GM19372 (cell line): ENCODE data around the gene LRRFIP1.

Experiments used
- ATAC-seq: cut with Tn5 transposase; IDR thresholded peaks from one replicate; pipeline ENCODE4 v1.9.1; 2021; ENCODE audit warnings: mild to moderate bottlenecking, low read depth, moderate library complexity; ENCODE audit not compliant: unreplicated experiment

The LRRFIP1 gene

DNA sequence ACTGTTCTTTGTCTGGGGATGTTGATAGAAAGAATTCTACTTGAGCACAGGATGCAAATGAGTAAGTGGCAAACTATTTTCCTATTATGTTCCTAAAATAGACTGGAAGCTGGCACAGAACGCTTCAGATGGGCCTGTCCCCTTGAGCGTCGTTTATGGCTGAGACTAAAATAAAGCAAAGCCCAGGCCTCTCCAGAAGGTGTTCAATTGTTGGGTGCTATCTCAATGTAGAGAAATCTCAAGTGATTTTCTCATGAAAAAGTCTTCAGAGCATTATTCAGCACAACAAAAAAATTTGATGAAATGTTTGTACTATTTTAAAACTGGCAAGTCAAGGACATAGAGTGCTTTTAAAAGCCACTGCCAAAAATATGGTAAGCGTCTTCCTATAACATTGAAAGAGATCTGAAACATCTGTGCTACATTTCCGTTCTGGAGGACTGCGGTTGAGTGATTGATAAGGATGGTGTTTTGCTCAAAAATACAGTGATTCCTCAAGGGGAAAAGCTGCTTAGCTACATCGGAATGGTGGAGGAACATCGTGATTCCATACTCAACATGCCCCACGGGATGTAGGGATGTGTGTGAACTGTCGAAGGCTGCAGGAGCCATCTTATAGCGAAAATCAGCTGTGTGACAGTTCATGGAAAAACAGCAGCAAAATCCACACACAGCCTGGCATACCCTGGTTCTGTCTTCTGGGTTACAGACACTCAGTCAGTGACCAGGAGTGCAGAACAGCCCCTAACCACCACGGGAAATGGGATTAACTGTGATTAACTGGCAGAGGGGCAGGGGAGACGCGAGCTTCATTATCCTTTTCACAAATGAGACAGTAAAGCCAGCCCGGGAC, 10.4 kb upstream of the LRRFIP1 start:
- ATAC-seq, result no peak

- no peak for ATAC-seq
These were observed 9.8 kb upstream of the LRRFIP1 start for GRCh38 chr2:237617587-237617982.

DNA sequence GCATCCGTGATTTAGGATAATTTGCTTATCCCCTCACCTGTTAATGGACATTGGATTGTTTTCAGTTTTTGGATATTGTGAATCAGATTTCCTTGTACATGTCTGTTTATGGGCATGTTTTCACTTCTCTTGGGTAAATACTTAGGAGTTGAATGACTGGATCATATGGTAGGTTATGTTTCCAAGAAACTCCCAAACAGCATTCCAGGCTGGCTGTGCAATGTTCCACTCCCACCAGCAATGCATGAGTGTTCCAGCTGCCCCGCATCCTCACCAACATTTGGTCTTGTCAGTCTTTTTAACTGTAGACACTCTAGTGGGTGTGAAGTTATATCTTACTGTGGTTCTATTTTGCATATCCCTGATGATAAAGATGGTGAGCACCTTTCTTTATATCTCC, 8.9 kb upstream of the LRRFIP1 start:
- no peak for ATAC-seq

- no peak for ATAC-seq
These were observed 3.7 kb upstream of the LRRFIP1 start for GRCh38 chr2:237623428-237624403.

DNA sequence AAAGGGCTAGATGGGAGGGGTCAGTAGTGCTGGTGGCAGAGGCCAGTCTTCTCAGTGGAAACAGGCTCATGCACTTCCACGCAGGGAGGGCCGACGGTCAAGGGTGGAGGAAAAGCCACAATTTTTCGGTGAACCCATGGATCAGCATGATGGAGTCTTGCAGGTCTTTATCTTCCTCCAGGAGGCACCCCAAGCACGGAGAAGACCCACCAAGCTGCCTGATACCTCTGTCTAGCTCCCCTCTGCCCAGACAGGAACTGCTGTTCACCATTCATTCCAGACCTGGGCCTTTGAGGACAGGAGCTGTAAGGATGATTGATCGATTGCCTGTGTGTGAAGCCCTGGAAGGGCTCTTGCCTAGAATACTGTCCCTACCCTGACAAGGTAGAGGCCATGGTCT, 2.8 kb upstream of the LRRFIP1 start:
- ATAC-seq, result no peak

DNA sequence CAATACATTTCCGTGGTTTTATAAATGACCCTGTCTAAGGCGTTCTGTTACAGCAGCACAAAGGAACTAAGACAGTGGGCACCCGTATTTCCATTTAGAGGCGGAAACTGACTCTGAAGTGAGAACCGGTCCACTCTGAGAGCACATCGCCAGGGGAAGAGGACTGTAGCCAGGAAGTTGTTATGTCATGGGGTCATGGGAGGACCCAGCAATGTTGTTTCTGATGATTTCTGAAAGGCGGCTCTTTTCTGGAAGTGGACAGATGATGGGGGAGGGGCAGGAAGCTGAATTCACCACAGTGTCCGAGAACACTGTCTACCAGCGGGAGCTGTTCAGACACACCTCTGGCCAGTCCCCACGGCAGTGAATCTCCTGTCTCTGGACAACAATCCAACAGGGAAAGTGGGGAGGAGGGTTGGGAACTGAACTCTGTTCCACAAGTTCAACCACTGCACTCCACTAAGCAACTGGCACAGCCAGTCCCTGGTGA, 2.1 kb upstream of the LRRFIP1 start:
- ATAC-seq, result no peak

- ATAC-seq, result no peak
These were observed 1.6 kb upstream of the LRRFIP1 start for GRCh38 chr2:237625777-237626176.

DNA sequence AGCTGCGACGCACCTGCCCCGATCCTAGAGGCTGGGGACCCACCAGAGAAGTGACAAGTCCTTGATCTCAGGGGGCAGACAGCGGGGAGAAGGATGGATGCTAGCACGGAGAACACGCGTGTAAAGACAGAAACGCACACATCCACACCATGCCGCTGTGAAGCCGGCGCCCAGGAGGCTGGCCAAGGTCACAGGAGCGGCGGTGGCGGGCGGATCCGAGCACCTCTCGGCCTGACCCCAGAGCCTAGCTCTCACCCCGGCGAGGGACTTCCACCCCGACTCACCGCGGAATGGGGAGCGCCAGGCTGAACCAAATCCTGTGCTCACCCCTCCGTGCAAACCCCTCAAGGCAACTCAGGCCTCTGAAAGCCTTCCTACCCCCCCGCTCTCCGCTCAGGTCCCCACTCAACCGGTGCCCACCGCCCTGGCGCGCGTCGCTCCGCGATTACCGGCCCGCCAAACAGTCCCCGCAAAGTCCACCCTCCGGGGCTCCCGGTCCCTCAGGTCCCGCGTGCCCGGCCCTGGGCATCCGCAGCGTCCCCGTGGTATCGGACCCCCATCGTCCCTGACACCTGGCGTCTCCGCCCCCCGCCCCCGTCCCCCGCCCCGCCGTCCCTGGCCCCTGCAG, 460 bp upstream of the LRRFIP1 start:
- no peak for ATAC-seq

DNA sequence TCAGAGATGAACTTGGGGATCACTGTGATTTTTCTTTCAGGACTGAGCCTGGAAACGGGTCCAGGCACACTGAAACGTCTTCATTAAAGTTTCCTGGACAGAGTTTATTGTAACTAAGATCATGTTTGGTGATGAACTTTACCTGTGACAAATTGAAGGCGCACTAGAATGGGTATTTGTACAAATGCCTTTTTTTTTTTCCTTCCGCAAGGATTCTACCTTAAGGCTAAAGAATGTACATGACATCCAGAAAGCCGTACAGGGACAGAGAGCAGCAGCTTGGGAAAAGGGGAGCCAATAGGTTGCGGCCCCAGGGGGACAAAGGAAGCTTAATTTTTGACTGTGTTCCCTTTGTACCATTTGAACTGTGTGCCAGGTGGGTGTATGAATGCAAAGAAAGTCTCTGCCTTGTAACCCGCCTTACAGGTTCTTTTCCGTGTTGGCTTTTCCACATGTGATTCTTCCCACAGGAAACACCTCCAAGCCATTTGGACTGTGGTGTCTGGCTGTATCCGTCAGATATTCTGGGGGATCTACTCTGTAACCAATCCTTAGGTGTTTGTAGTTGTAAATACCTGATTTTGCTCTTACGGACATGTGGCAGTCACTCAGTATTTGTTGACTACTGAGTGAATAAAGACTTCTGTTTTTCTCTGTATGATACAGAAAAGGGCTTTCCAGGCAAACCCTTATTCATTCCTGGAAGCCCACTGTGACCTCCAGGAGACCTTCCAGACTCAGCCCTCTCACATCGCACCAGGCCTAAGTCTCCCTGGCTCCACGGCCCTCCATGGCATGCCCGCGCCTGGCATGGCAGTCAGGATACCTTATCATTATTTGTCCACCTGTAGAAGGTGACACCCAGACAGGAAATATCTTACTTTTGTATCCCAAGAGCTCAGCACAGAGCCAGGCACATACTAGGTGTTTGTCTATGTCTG, 1.1 kb downstream of the LRRFIP1 start:
- no peak for ATAC-seq

GRCh38 chr2:237629188-237629534, 1.8 kb downstream of the LRRFIP1 start:
- ATAC-seq, result no peak

DNA sequence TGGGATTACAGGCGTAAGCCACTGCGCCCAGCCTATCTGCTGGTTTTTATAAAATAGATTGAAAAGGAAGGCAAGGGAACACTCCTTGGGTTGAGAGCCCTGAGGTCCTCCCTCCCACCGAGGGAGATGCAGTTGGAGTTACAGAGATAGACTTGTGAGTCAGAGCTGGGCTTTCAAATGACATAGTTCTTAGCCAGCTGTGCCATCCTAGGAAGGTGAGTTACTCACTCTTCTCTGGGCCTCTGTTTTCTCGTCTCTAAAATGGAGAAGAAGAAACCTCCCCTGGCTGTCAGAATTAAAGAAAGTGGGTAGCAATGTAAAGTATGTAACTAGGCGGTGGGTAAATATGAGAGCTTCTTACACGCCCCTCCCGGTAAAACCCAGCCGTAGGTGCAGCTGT, 2.4 kb downstream of the LRRFIP1 start:
- no peak for ATAC-seq

GRCh38 chr2:237630216-237631000, 3.0 kb downstream of the LRRFIP1 start:
- no peak for ATAC-seq

DNA sequence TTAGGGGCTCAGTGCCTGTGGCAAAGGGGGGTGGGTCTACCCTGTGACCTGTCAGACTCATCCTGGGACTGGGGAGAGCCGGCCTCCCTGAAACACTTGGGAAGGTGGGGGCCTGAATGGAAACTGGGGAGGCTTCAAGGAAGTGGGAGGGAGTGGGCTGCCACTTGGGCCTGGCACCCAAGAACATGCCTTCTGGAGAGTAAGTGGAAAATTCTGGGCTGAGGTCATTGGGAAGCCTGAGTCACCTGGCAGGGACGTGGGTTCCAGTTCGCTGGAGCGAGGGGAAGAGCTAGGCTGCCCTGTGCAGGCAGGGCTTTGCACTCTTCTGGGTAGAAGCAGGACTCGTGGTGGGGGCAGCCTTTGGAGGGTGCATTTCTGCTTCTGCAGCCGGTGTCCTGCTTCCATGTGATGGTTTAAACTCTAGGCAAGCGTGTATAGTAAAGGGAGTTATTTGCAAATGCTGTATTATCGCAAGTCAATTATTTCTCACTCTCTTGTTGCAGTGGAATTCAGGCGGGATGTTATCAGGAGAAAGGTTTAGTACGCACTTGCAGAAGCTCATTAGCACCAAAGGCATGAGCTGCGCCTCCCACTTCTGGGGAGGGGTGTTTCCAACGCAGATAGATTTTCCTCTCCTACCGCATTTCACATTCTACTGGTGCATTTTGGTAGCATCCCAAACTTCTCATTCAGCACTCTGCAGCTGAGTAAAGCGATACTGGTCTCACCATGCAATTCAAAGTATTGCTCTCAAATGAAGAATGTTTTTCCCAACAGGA, 3.8 kb downstream of the LRRFIP1 start:
- ATAC-seq, result no peak

DNA sequence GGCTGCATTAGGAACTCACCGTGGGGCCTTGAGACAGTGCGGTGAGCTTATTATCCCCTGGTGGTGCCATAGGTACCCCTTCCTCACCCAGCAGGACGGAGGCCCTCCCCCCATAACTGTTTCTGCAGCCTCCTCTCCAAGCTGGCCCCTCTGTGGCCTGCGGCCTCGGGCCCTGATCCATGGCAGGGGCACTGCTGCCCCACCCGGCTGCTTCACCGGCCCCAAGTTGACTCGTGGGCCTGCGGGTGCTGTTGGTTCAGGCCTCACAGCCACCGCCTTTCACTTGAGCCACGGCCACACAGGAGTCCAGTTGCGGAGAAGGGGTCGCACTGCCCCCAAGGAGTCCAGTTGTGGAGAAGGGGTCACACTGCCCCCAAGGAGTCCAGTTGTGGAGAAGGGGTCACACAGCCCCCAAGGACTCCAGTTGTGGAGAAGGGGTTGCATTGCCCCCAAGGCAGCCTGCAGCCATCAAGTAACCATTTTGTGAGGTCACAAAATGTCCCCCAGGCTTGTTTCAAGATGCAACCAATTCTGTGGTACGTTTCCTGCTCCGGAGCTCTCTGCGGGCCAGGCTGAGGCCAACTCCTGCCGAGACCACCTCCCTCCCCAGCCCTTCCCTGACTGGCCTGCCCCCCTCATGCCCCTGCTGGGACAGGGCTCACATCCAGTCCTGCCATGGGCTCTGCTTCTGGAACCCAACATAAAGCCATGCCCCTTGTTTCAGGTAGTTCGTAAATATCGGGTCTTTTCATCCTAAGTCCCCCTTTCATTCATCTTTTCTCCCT, 4.6 kb downstream of the LRRFIP1 start:
- ATAC-seq, result no peak

DNA sequence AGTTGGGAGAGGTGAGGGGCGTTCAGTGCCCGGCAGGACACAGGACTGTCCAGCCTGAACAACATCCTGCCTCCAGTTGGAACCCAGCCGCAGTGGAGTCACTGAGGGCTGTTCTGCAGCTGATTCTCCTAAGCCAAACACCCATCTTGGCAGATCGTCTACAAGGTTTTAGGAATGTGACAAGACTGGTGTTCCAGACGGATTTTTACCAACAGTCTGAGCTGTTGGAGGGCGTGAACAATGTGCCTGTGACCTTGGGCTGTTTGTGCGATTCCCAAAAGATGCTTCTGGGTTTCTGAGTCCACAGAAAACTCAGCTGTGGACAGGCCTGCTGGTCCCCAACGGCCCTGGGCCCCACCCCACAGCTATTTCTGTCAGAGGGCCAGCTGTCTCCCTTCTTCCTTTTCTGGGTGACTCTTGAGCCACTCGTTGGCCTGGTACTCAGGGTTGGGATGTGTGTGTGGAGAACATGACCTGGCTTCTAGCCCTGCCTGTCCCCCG, 5.7 kb downstream of the LRRFIP1 start:
- no peak for ATAC-seq

- no peak for ATAC-seq
These were observed 9.2 kb downstream of the LRRFIP1 start for GRCh38 chr2:237636578-237636977.

DNA sequence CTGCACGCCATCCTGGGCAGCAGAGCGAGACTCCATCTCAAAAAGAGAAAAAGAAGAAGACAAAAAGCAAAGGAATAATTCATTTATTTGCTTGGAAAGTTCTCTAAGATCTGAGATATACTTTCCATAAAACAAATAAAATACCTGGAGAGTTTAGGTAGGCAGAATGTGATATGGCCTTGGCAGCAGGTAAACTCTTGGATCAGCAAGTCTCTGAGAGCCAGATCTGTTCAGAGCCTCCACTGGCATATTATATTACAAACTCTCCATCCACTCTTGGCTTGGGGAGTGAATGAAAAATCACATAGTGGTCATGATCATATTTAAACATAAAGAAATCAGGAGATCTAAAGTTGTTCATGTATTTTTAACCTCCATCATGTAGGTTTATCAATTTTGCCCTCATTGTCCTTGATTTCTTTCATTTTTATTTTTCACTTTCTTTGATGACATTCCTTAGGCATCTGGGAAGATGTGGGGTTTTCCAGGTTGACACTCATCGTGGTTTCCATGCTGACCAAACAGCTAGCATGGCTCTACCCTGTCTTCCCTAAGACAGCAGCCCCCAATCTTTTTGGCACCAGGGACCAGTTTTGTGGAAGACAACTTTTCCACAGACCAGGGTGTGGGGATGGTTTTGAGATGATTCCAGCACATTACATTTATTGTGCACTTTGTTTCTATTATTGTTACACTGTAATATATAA, 10.2 kb downstream of the LRRFIP1 start:
- no peak for ATAC-seq
